ENCODE measurements around the gene CFAP46.

- no peak for TF ChIP-seq CTCF (IDR thresholded peaks at IDR 0.05)
- no peak for TF ChIP-seq POLR2A (IDR thresholded peaks at IDR 0.05)
These were observed 95.5 kb downstream of the CFAP46 start for GRCh38 chr10:132846631-132847415.

Measured in uterus (tissue), 2 donors.